Left lung (tissue), 10 donors: ENCODE data around the gene DISC1. TPM values are rescaled to one million over a fixed set of nuclear protein-coding genes. Genes with fewer than 3 reads are reported as not detected.

Source experiments
- ATAC-seq: fragments of 200-7000 bp; cut with Tn5 transposase; one replicate; pipeline ENCODE4 v1.9.1; 2020; ENCODE audit warnings: moderate library complexity
- DNase-seq, 4 donors: peaks; one replicate each; pipeline ENCODE4 v3.0.0-alpha.2; 2013 to 2020
- H3K27ac ChIP-seq, 2 donors: fragments of 200-600 bp; sonication (generic) in 1 of 2; one replicate each; pipeline versions ENCODE4 v1.5.0 to v1.8.0; 2020 to 2021
- H3K27me3 ChIP-seq, 2 donors: fragments of 200-600 bp; sonication (generic) in 1 of 2; one replicate each; pipeline versions ENCODE4 v1.5.0 to v1.8.0; 2020 to 2021
- H3K36me3 ChIP-seq, 2 donors: fragments of 200-600 bp; sonication (generic) in 1 of 2; one replicate each; pipeline versions ENCODE4 v1.5.0 to v1.8.0; 2020 to 2021
- H3K4me1 ChIP-seq, 2 donors: fragments of 200-600 bp; one replicate each; pipeline ENCODE4 v1.8.0; 2021
- H3K4me3 ChIP-seq, 2 donors: fragments of 200-600 bp; sonication (generic) in 1 of 2; one replicate each; pipeline versions ENCODE4 v1.5.0 to v1.8.0; 2020 to 2021; ENCODE audit warnings: mild to moderate bottlenecking in 1 of 2
- H3K9me3 ChIP-seq, 2 donors: fragments of 200-600 bp; sonication (generic) in 1 of 2; one replicate each; pipeline versions ENCODE4 v1.5.0 to v1.8.0; 2020 to 2021
- intact Hi-C, 2 donors: fragments of 100-400 bp; cut with DNase I; formaldehyde crosslinking; loops; one replicate each; pipeline versions ENCODE4 v1.11.2 to v1.14.2; 2022
- polyA plus RNA-seq, 6 donors: library from polyadenylated mRNA; unstranded; fragments of 120-200 nt; gene quantifications; one replicate each; pipeline ENCODE4 v1.2.1, GENCODE V29; 2013; ENCODE audit not compliant: insufficient read length in 6 of 6
- total RNA-seq, 2 donors: library from RNA; stranded (reverse); fragmentation: NEBNext Ultra II Directional; extraction: Animal tissue kit (Norgen Biotek cat#: 25700); gene quantifications; one replicate each; pipeline ENCODE4 v1.2.1, GENCODE V29; 2021
- TF ChIP-seq, protein P1 (sequence below), 2 donors: fragments of 200-600 bp; sonication (generic) in 1 of 2; IDR thresholded peaks; one replicate each; pipeline versions ENCODE4 v1.5.0 to v1.8.0; 2021; ENCODE audit warnings: antibody characterized with exemption in 2 of 2
- donor health status: DM: no; HTN: yes; CAD: no.
- donor health status: DM: no; HTN: no; CAD: no.

Gene DISC1
- total and polyA plus RNA-seq, 8 donors: 3.9 to 11.7 (median 10.5) TPM

DNA sequence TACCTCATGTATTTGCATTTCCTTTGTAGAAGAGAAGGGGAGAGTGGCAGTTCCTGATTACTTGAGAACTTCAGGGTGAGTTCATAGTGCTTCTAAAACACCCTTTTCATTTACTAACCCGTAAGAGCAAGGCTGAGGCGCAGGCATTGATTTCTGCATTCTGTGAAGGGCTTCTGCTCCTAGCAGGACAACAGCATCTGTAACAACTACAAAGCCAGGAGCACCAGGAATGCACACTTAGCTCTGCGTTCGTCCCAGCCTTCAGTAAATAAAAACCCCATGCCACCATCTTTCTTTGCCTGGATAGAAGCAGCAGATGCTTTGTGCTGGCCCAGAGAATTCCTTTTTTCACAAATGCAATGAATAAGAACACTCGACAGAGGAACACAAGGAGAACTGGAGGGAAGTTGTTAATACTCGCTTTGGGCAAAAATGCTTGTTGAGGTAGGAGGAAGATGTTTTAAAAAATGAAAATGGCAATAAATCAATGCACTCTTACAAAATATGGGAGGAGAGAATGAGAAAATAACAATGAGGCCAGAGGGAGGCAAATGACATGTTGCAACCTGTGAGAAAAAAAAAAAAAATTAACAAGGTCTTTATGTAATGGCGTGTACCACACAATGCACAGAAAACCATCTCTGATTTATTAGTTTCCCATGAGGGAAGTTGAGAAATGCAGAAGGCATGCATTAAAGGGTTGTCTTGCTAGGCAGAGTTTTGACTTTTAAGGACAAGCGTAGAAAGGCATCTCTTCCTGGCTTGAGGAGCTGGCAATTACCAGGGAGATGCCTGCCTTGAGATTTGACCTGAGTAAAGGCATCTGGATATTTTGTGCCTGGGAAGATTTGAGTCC, 418.8 kb downstream of the DISC1 start:
- H3K9me3 ChIP-seq: no peaks in the 10 kb centered on the region
- TF ChIP-seq, protein P1, sequence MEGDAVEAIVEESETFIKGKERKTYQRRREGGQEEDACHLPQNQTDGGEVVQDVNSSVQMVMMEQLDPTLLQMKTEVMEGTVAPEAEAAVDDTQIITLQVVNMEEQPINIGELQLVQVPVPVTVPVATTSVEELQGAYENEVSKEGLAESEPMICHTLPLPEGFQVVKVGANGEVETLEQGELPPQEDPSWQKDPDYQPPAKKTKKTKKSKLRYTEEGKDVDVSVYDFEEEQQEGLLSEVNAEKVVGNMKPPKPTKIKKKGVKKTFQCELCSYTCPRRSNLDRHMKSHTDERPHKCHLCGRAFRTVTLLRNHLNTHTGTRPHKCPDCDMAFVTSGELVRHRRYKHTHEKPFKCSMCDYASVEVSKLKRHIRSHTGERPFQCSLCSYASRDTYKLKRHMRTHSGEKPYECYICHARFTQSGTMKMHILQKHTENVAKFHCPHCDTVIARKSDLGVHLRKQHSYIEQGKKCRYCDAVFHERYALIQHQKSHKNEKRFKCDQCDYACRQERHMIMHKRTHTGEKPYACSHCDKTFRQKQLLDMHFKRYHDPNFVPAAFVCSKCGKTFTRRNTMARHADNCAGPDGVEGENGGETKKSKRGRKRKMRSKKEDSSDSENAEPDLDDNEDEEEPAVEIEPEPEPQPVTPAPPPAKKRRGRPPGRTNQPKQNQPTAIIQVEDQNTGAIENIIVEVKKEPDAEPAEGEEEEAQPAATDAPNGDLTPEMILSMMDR (IDR thresholded peaks at IDR 0.05): no peak
- H3K27ac ChIP-seq: no peak overlapping the region
- no peaks in the 10 kb centered on the region for H3K4me1 ChIP-seq
- H3K4me3 ChIP-seq: no peak overlapping the region
- DNase-seq: no peak
- H3K27me3 ChIP-seq: no peaks in the 10 kb centered on the region
- ATAC-seq: no peak
- H3K36me3 ChIP-seq: no peaks in the 10 kb centered on the region
- intact Hi-C loops: no loop called here

DNA sequence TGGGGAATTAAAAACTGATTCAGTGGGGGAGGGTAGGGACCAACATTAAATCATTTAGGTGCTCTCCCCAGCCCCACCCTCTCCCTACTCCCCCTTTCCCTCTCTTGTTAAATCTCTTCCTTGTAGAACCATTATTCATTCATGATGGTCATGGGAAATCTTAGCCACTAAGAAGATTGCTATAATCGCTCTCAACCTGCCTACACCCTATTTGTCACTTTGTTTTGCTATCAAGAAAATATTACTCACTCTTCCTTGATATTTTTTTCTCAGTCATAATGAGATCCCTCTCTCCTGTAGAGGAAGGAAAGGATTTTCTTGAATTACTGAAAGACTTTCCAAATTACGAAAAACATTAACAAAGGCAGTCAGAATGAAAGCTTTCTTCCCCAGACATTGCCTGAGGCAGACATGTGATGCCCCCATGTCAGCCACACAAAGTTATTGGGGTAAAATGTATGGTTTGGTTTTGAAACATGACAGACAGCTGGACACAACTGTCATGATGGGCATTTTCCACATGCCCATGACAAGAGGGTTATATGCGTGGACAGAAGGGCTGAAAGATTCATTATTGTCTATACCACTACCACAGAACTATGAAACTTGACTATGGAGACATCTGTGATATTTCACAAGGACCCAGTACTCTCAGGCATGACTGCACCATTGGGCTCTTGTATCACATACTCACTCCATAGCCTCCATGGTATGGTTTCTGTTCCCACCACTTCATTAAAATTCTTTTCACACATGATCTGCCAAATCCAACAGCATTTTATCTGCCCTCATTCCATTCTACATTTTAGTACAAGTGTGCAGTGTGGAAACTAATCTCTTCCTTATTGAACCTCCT, 420.1 kb downstream of the DISC1 start:
- Histone ChIP-seq H3K9me3 (no peaks in the 10 kb centered on the region), H3K4me3 (no peak overlapping the region), H3K36me3 (no peaks in the 10 kb centered on the region), H3K27me3 (no peaks in the 10 kb centered on the region), H3K4me1 (no peaks in the 10 kb centered on the region), H3K27ac (no peak overlapping the region)
- ATAC-seq: no peak
- TF ChIP-seq, protein P1 (IDR thresholded peaks at IDR 0.05): no peak
- intact Hi-C loops: no loop called here
- DNase-seq: peak in 2 of 4 donors; percentile 79 to 90

GRCh38 chr1:232047473-232047872, 420.9 kb downstream of the DISC1 start:
- intact Hi-C loops: no loop called here
- TF ChIP-seq, protein P1 (IDR thresholded peaks at IDR 0.05): no peak
- ATAC-seq (no peak), DNase-seq (no peak)
- Histone ChIP-seq H3K36me3 (no peaks in the 10 kb centered on the region), H3K4me1 (no peaks in the 10 kb centered on the region), H3K9me3 (no peaks in the 10 kb centered on the region), H3K27ac (no peak overlapping the region), H3K4me3 (no peak overlapping the region), H3K27me3 (no peaks in the 10 kb centered on the region)

- no peaks in the 10 kb centered on the region for H3K27me3 ChIP-seq
- no peak overlapping the region for H3K27ac ChIP-seq
- no peaks in the 10 kb centered on the region for H3K4me1 ChIP-seq
- DNase-seq (no peak), ATAC-seq (no peak)
- TF ChIP-seq, protein P1 (IDR thresholded peaks at IDR 0.05): no peak
- no peak overlapping the region for H3K4me3 ChIP-seq
- no peaks in the 10 kb centered on the region for H3K36me3 ChIP-seq
- no peaks in the 10 kb centered on the region for H3K9me3 ChIP-seq
- intact Hi-C loops: no loop called here
Measured at GRCh38 chr1:232048481-232048880, 421.9 kb downstream of the DISC1 start.

DNA sequence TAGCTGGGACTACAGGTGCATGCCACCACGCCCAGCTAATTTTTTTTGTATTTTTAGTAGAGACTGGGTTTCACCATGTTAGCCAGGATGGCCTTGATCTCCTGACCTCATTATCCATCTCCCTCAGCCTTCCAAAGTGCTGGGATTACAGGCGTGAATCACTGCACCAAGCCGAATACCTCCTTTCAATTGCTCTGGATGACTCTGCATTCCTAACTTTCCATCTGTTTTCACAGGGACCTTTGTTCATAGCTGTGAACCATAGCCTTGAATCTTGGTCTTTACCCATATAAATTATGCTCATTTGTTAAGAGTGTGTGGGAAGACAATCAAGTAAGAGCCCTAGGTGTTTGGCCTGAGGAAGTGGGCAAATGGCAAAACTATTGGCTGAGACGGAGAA, 422.7 kb downstream of the DISC1 start:
- intact Hi-C loops: no loop called here
- Histone ChIP-seq H3K36me3 (no peaks in the 10 kb centered on the region), H3K4me3 (no peak overlapping the region), H3K27ac (no peak overlapping the region), H3K4me1 (no peaks in the 10 kb centered on the region), H3K9me3 (no peaks in the 10 kb centered on the region), H3K27me3 (no peaks in the 10 kb centered on the region)
- TF ChIP-seq, protein P1 (IDR thresholded peaks at IDR 0.05): no peak
- ATAC-seq (no peak), DNase-seq (no peak)
